Mesothelial cell of epicardium (in vitro differentiated cells): ENCODE data around the gene GTF3C6. TPM values are rescaled to one million over a fixed set of nuclear protein-coding genes. Genes with fewer than 3 reads are reported as not detected.

Experiments
- DNase-seq, 2 experiments: peaks; one replicate each; pipeline ENCODE4 v3.0.0; 2021; ENCODE audit warnings: low spot score in 2 of 2; ENCODE audit not compliant: unreplicated experiment in 2 of 2
- H3K27ac Mint-ChIP-seq: 2 replicates; pipeline ENCODE4 v1.8.0; 2021; ENCODE audit warnings: mixed read lengths
- H3K27me3 Mint-ChIP-seq: 2 replicates; pipeline ENCODE4 v1.8.0; 2021; ENCODE audit warnings: low read depth, mixed read lengths
- H3K36me3 Mint-ChIP-seq: 2 replicates; pipeline ENCODE4 v1.8.0; 2021; ENCODE audit warnings: mixed read lengths
- H3K4me1 Mint-ChIP-seq: 2 replicates; pipeline ENCODE4 v1.8.0; 2021; ENCODE audit warnings: mixed read lengths
- H3K4me3 Mint-ChIP-seq: 2 replicates; pipeline ENCODE4 v1.8.0; 2021; ENCODE audit warnings: mild to moderate bottlenecking, moderate library complexity, mixed read lengths
- H3K9me3 Mint-ChIP-seq: 2 replicates; pipeline ENCODE4 v1.8.0; 2021; ENCODE audit warnings: mixed read lengths
- total RNA-seq: library from RNA; stranded (reverse); gene quantifications from 3 replicates; pipeline ENCODE4 v1.2.1, GENCODE V29; 2021
- TF ChIP-seq, protein P1 (sequence below): fragments of 200-600 bp; sonication (generic); IDR thresholded peaks from one replicate; pipeline ENCODE4 v1.5.0; 2021; ENCODE audit warnings: antibody characterized with exemption; ENCODE audit not compliant: unreplicated experiment

The GTF3C6 gene, protein sequence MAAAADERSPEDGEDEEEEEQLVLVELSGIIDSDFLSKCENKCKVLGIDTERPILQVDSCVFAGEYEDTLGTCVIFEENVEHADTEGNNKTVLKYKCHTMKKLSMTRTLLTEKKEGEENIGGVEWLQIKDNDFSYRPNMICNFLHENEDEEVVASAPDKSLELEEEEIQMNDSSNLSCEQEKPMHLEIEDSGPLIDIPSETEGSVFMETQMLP
- 56.6 to 58.8 TPM (median 58.8 TPM) in 3 replicates for total RNA-seq

DNA sequence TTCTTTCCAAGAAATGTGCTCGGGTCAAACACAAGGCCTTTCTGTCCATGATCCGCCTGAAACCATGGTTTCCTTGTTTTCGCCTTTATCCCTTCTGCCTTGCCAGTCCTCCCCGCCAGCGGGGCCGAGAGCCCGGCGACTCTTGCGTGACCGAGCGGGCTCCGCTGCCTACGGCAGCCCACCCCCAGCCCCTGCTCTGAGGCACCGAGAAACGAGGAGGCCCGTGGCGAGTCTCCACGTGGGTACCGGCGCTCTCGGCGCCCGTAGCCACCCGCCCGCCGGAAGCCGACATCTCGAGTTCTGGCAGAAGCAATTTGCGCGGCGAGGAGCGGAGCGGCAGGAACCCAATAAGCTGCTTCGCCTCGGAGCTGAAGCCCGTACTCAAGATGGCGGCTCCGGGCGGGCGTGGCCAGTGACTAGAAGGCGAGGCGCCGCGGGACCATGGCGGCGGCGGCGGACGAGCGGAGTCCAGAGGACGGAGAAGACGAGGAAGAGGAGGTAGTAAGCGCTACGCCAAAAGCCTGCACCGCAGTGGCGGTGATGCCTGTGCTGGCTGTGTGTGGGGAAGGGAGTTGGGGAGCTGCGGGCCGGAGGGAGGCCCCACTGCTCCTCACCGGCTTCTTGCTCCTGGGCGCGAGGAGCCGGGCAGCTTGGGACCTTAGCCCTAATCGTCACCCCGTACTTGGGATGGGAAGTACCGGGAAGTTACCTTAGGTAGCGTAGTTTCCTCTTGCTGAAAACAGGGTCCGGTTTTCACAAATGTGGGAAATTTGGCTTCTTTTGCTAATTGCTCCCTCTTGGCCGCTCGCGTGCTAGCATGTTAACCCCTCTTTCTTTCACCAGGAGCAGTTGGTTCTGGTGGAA is at the start of gene GTF3C6:
Gene GTF3C6, plus strand, starts transcription at position 378 of the 864 bp plus-strand sequence. Its CDS starts 64 bp downstream, at position 442.
- Mint-ChIP-seq H3K9me3 (no peaks in the 10 kb centered on the region), H3K4me1 (peaks cover 11% of the 10 kb centered on the region), H3K27ac (peak within 1 kb of the TSS; percentile 99), H3K27me3 (no peaks in the 10 kb centered on the region), H3K36me3 (peaks cover 24% of the 10 kb centered on the region), H3K4me3 (peak within 1 kb of the TSS; percentile 96)
- TF ChIP-seq, protein P1, sequence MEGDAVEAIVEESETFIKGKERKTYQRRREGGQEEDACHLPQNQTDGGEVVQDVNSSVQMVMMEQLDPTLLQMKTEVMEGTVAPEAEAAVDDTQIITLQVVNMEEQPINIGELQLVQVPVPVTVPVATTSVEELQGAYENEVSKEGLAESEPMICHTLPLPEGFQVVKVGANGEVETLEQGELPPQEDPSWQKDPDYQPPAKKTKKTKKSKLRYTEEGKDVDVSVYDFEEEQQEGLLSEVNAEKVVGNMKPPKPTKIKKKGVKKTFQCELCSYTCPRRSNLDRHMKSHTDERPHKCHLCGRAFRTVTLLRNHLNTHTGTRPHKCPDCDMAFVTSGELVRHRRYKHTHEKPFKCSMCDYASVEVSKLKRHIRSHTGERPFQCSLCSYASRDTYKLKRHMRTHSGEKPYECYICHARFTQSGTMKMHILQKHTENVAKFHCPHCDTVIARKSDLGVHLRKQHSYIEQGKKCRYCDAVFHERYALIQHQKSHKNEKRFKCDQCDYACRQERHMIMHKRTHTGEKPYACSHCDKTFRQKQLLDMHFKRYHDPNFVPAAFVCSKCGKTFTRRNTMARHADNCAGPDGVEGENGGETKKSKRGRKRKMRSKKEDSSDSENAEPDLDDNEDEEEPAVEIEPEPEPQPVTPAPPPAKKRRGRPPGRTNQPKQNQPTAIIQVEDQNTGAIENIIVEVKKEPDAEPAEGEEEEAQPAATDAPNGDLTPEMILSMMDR, result no peak
- peak; percentile 74 to 90 for DNase-seq

DNA sequence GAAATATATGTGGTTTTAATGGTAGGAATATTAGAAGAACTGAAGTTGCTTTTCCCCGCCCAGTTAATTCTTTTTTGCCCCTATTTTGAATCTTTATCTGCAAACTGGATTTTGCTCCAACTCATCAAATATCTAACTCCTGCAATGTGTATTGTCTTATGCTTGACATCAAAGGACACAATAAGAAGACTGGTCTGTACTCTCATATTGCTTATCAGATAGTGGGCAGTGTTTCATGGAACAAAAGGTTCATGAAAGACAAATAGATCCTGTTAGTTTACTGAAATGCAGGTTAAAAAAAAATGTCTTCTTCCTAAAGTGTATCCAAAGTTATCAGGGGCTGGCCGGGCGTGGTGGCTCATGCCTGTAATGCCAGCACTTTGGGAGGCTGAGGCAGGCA is 27.7 kb upstream of the GTF3C6 start:
- no peak overlapping the region for H3K4me3 Mint-ChIP-seq
- H3K4me1 Mint-ChIP-seq, result no peaks in the 10 kb centered on the region
- no peak for DNase-seq
- H3K36me3 Mint-ChIP-seq, result no peaks in the 10 kb centered on the region
- TF ChIP-seq, protein P1, result no peak
- no peak overlapping the region for H3K27ac Mint-ChIP-seq
- H3K9me3 Mint-ChIP-seq, result no peaks in the 10 kb centered on the region
- H3K27me3 Mint-ChIP-seq, result peaks cover 3% of the 10 kb centered on the region

DNA sequence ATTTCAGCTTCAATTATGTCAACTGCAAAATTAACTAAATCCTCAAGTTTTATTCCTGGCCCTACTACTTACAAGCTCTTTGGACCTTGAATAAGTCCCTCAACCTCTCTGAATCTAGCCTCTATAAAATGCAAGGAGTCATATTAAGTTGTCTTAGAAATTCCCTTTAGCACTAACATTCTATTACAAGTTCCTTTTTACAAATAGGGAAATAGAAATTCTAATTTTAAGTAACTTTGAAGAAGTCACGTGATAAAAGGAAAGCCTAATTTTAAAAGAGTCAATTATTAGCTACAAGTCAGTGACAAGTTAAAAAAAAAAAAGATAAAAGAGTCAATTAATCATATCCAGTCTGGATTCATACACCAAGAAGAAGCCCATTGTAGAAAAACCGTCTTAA is 24.6 kb upstream of the GTF3C6 start:
- H3K4me1 Mint-ChIP-seq, result no peaks in the 10 kb centered on the region
- TF ChIP-seq, protein P1, result no peak
- no peaks in the 10 kb centered on the region for H3K9me3 Mint-ChIP-seq
- no peak for DNase-seq
- no peak overlapping the region for H3K4me3 Mint-ChIP-seq
- no peaks in the 10 kb centered on the region for H3K27me3 Mint-ChIP-seq
- H3K36me3 Mint-ChIP-seq, result no peaks in the 10 kb centered on the region
- H3K27ac Mint-ChIP-seq, result no peak overlapping the region

DNA sequence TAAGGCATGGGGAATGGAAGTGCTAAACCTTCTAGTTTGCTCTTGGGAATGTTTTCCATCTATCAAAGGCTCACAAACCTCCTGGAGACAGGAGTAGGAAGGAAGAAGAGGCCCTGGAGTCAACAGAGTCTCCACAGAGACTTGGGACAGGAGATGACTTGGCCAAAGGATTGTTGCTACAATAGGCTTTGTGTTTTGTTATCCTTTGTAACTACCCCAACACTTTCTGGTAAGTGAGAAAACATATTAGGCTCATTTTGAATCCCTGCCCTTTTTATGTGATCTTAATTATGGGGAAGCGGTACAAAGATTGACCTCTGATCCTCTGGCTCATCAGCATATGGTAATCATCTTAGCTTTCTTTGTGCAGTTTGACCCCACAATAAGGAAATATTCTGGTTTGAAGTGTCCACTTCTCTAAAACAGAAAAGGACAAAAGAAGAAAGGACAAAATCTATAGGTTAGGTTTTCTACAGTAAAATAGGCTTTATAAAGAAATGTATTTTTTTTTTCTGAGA is 24.1 kb upstream of the GTF3C6 start:
- Mint-ChIP-seq H3K36me3 (no peaks in the 10 kb centered on the region), H3K9me3 (no peaks in the 10 kb centered on the region), H3K27me3 (no peaks in the 10 kb centered on the region), H3K4me1 (no peaks in the 10 kb centered on the region), H3K27ac (no peak overlapping the region), H3K4me3 (no peak overlapping the region)
- TF ChIP-seq, protein P1, result no peak
- DNase-seq, result no peak

DNA sequence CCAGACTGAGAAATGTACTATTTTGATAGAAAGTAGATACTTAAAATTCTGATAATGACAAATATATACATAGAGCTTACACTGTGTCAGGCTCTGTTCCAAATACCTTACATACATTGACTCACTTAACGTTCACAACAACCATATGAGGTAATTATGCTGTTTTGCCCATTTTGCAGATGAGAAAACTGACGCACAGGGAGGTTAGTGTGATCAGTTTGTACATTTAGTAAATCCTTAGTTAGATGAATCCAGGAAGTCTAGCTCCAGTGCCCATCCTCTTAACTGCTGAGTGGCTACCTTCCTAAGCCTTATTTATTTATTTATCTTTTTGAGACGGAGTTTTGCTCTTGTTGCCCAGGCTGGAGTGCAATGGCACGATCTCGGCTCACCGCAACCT is 23.3 kb upstream of the GTF3C6 start:
- H3K27ac Mint-ChIP-seq, result no peak overlapping the region
- no peaks in the 10 kb centered on the region for H3K9me3 Mint-ChIP-seq
- H3K27me3 Mint-ChIP-seq, result no peaks in the 10 kb centered on the region
- H3K4me1 Mint-ChIP-seq, result no peaks in the 10 kb centered on the region
- H3K36me3 Mint-ChIP-seq, result no peaks in the 10 kb centered on the region
- no peak overlapping the region for H3K4me3 Mint-ChIP-seq
- TF ChIP-seq, protein P1, result no peak
- DNase-seq, result no peak
